GM19239 (cell line): Measurements from ENCODE around the gene CACNB2.

Experiments used
- DNase-seq: peaks from one replicate; pipeline ENCODE4 v3.0.0; 2011; ENCODE audit warnings: low spot score; ENCODE audit not compliant: insufficient read length
- FAIRE-seq: peaks from 2 replicates; lab custom pipeline; 2011; peaks lifted over from hg19 to GRCh38; lab: Jason Lieb, UNC

The CACNB2 gene

GRCh38 chr10:18368273-18368672, 228.0 kb downstream of the CACNB2 start:
- FAIRE-seq (no peak), DNase-seq (no peak)

- FAIRE-seq (peak; percentile 28), DNase-seq (no peak)
These were observed 228.5 kb downstream of the CACNB2 start for GRCh38 chr10:18368682-18369081.

- DNase-seq (no peak), FAIRE-seq (peak; percentile 61)
These were observed 229.7 kb downstream of the CACNB2 start for GRCh38 chr10:18369859-18370473.

GRCh38 chr10:18376650-18377049, 236.4 kb downstream of the CACNB2 start:
- DNase-seq (no peak), FAIRE-seq (no peak)

- FAIRE-seq (no peak), DNase-seq (no peak)
These were observed 237.7 kb downstream of the CACNB2 start for GRCh38 chr10:18377898-18378297.

GRCh38 chr10:18378766-18379165, 238.5 kb downstream of the CACNB2 start:
- DNase-seq (no peak), FAIRE-seq (no peak)

- DNase-seq (no peak), FAIRE-seq (no peak)
These were observed 241.5 kb downstream of the CACNB2 start for GRCh38 chr10:18381679-18382078.

- FAIRE-seq (no peak), DNase-seq (no peak)
These were observed 257.7 kb downstream of the CACNB2 start for GRCh38 chr10:18397906-18398305.

GRCh38 chr10:18399158-18399557, 258.9 kb downstream of the CACNB2 start:
- FAIRE-seq (peak; percentile 78), DNase-seq (no peak)

- DNase-seq (no peak), FAIRE-seq (peak; percentile 96)
These were observed 260.1 kb downstream of the CACNB2 start for GRCh38 chr10:18400201-18400905.

GRCh38 chr10:18400906-18401245, 260.7 kb downstream of the CACNB2 start:
- no peak for FAIRE-seq

GRCh38 chr10:18401416-18402195, 261.4 kb downstream of the CACNB2 start:
- DNase-seq (no peak), FAIRE-seq (peak; percentile 26)

More at GRCh38 chr10:18400906-18401245, 260.7 kb downstream of the CACNB2 start:
- no peak for DNase-seq

GRCh38 chr10:18402853-18403252, 262.6 kb downstream of the CACNB2 start:
- FAIRE-seq (peak; percentile 84), DNase-seq (no peak)

GRCh38 chr10:18404530-18404929, 264.3 kb downstream of the CACNB2 start:
- FAIRE-seq = no peak
- DNase-seq = no peak

GRCh38 chr10:18406136-18406535, 265.9 kb downstream of the CACNB2 start:
- DNase-seq (no peak), FAIRE-seq (no peak)

- FAIRE-seq (peak; percentile 74), DNase-seq (no peak)
These were observed 269.6 kb downstream of the CACNB2 start for GRCh38 chr10:18409599-18410397.

GRCh38 chr10:18414061-18414460, 273.8 kb downstream of the CACNB2 start:
- DNase-seq (no peak), FAIRE-seq (no peak)

- FAIRE-seq = no peak
- no peak for DNase-seq
These were observed 277.8 kb downstream of the CACNB2 start for GRCh38 chr10:18417950-18418527.

GRCh38 chr10:18418541-18419215, 278.5 kb downstream of the CACNB2 start:
- DNase-seq (no peak), FAIRE-seq (peak; percentile 85)

GRCh38 chr10:18419945-18420344, 279.7 kb downstream of the CACNB2 start:
- DNase-seq (no peak), FAIRE-seq (no peak)
